HG03108 (cell line): ENCODE results near the gene BAZ1B.
"Not testable (repeated sequence)": the region's sequence is repeated elsewhere in the genome, so short reads cannot be mapped to it uniquely, and the experiment has no call there.

Experiments
- ATAC-seq: cut with Tn5 transposase; IDR thresholded peaks from one replicate; pipeline ENCODE4 v1.9.1; 2021; ENCODE audit warnings: moderate library complexity; ENCODE audit not compliant: unreplicated experiment

BAZ1B gene, protein sequence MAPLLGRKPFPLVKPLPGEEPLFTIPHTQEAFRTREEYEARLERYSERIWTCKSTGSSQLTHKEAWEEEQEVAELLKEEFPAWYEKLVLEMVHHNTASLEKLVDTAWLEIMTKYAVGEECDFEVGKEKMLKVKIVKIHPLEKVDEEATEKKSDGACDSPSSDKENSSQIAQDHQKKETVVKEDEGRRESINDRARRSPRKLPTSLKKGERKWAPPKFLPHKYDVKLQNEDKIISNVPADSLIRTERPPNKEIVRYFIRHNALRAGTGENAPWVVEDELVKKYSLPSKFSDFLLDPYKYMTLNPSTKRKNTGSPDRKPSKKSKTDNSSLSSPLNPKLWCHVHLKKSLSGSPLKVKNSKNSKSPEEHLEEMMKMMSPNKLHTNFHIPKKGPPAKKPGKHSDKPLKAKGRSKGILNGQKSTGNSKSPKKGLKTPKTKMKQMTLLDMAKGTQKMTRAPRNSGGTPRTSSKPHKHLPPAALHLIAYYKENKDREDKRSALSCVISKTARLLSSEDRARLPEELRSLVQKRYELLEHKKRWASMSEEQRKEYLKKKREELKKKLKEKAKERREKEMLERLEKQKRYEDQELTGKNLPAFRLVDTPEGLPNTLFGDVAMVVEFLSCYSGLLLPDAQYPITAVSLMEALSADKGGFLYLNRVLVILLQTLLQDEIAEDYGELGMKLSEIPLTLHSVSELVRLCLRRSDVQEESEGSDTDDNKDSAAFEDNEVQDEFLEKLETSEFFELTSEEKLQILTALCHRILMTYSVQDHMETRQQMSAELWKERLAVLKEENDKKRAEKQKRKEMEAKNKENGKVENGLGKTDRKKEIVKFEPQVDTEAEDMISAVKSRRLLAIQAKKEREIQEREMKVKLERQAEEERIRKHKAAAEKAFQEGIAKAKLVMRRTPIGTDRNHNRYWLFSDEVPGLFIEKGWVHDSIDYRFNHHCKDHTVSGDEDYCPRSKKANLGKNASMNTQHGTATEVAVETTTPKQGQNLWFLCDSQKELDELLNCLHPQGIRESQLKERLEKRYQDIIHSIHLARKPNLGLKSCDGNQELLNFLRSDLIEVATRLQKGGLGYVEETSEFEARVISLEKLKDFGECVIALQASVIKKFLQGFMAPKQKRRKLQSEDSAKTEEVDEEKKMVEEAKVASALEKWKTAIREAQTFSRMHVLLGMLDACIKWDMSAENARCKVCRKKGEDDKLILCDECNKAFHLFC (N-terminal part only)

DNA sequence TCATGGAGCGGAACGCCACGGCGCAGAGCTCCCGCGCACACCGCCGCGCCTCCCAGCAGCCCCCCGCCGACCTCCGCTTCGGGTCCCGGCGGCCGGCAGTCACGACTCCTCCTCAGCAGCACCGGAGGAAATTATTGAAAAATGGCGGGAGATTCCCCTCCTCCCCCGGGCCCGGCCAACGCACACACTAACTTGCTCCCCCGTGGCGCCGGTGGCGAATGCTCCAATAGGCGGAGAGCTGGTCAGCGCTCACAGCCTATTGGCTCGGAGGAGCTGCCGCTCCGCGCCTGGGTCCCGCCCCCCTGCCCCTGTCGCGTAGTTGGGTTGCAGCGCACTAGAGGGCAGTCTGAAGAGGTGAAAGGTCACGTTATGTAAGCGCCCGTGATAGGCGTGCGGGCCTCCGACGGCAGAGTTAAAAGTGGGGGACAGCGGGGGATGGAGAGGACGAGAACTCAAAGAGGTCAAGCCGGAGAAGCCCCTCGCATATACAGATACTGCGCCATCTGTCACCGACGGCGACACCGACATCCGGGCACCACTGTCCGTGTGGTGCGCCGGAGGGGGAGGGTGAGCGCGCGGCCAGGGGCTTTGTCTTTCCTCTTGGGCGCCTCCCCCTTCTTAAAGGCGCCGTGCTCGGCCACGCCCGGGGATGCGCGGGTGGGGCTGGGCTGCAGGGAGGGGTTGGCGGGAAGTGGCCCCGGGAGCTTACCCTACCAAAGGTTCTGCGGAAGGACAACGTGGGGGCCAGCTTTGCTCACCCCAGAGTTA is at the start of gene BAZ1B:
TSS of gene BAZ1B (minus strand) at position 189 of the 768 bp plus-strand sequence. CDS start 360 bp downstream, outside the sequence.
- peak; percentile 82 for ATAC-seq

GRCh38 chr7:73570977-73571376 is 48.9 kb upstream of the BAZ1B start:
- ATAC-seq, result no peak

DNA sequence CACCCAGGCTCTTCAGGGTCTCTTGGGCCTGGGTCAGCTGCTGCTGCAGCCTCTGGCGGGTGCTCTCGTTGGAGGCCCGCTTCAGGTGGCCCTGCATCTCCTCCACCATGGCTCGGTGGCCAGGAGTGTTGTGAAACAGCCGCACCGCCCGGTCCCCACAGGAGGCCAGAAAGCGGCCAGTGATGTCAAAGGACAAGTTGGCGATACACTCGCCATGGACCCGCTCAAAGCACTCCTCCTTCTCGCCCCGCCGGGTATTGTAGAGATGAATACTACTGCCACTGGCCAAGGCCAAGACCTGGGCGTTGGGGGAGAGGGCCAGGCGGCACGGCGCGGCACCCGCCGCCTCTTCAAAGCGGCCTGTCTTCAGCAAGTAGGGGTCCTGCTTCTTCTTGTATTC is 48.4 kb upstream of the BAZ1B start:
- no peak for ATAC-seq

GRCh38 chr7:73569042-73569608 is 47.0 kb upstream of the BAZ1B start:
- no peak for ATAC-seq

- ATAC-seq, result no peak
Observed at GRCh38 chr7:73567846-73568685, 46.0 kb upstream of the BAZ1B start.

GRCh38 chr7:73567140-73567539 is 45.0 kb upstream of the BAZ1B start:
- no peak for ATAC-seq

GRCh38 chr7:73566431-73566830 is 44.3 kb upstream of the BAZ1B start:
- ATAC-seq, result not testable (repeated sequence)

DNA sequence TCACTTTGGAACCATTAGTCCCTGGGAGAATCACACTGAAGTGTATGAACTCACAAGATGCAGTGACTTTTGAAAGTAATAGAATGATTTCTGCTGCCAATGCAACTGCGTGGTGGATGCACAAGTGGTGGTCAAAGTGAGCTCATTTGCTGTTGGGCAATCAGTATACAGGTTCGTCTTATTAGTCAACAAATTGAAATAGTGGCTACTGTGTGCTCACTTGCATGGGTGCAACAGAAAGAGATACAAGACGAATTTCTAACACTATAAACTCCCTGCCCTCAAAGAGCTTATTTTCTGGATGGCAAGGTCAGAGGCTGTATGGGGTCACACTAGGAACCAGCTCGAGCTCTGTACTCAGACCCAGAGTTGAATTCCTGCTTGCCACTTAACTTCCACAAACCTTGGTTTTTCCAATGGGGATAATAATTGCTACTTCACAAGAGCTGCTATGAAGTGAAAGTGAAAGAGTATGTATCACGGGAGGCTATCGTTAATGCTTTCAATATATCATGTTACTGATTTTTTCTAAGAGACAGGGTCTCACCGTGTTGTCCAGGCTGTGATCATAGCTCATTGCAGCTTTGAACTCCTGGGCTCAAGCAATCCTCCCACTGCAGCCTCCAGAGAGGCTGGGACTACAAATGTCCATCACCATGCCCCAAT is 43.7 kb upstream of the BAZ1B start:
- ATAC-seq, result no peak

DNA sequence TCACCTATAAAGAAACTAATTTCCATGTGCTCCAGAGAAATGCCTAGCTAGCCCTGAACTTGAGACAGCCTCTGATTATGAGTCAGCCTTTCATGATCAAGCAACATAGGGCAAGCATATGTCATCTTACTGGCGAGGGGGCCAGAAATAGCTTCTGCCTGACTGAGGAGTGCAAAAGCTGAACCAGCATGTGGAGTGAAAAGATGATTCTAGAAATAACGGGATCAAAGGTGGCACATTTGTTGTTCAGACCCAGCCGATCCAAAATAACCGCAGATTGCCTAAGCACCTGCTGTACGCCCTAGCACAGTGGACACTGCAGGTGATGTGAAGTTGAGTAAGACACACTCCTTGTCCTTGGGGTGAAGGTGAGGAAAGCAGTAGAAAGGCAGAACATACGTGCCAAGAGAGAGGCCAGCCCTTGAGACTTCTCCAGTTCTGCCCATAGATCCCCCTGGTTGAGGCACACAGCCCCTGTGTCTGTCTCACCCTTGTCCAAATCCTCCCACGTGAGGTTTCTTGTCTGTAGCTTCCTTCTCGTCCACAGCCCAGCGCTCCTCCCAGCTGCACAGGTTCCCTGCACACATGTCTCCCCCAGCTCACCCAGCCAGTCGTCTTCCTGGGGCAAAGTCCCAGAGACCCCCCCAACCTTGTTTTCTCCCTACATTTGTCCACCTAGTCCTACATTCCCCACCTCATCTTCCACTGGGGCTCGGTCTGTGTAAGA is 38.2 kb upstream of the BAZ1B start:
- ATAC-seq, result no peak

- peak; percentile 35 for ATAC-seq
Observed at GRCh38 chr7:73557397-73558257, 35.5 kb upstream of the BAZ1B start, which contains the start of gene BCL7B. Gene BCL7B (minus strand): TSS chr7:73557690. CDS start chr7:73557578, 112 bp downstream.

- peak; percentile 88 for ATAC-seq
Observed at GRCh38 chr7:73557108-73557396, 35.0 kb upstream of the BAZ1B start.

GRCh38 chr7:73556208-73557107 is 34.4 kb upstream of the BAZ1B start:
- ATAC-seq, result no peak

DNA sequence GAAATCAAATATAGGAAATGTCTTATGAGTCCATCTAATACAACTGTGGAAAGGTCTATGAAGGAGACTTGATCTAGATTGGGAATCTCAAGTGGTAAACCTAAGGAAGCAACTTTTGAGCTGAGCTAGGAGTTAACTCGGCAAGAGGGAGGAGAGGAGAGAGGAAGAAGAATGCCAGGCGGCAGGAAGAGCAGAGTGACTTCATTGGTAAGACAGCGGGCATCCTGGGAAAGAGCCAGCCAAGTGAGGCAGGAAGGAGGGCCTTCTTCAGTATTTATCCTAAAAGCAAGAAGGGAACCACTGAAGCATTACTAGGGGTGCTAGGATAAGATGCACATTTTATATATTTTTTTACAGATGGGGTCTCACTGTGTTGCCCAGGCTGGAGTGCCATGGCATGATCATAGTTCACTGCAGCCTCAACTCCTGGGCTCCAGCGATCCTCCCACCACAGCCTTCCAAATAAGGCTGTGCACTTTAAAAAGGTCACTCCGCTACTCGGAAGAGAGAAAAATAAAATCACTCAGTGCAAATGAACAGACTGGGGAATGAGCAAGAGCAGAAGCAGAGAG is 33.4 kb upstream of the BAZ1B start:
- no peak for ATAC-seq

- ATAC-seq, result not testable (repeated sequence)
Observed at GRCh38 chr7:73550093-73550492, 28.0 kb upstream of the BAZ1B start.

DNA sequence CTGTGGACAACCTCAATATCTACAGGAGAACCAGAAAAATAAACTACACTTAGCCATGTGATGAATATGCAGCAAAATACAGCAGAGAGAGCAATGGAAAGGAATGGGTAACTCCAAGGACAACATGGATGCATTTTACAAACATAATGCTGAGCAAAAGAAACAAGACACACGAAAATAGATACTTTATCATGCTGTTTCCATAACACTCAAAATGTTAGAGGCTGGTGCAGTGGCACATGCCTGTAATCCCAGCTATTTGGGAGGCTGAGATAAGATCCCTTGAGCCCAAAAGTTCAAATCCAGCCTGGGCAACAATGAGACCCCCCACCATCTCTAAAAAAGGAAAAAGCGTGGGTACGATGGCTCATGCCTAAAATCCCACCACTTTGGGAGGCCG is 27.1 kb upstream of the BAZ1B start:
- no peak for ATAC-seq

DNA sequence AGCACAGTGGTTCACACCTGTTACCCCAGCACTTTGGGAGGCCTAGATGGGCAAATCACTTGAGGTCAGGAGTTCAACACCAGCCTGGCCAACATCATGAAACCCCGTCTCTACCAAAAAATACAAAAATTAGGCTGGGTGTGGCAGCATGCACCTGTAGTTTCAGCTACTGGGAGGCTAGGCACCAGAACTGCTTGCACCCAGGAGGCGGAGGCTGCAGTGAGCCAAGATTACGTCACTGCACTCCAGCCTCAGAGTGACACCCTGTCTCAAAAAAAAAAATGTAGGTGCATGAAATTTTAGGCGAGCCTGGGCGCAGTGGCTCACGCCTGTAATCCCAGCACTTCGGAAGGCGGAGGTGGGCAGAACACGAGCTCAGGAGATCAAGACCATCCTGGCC is 25.7 kb upstream of the BAZ1B start:
- no peak for ATAC-seq
